ENCODE results near the gene HRH1.
"Not testable (repeated sequence)": the region's sequence is repeated elsewhere in the genome, so short reads cannot be mapped to it uniquely, and the experiment has no call there.

Gene HRH1

DNA sequence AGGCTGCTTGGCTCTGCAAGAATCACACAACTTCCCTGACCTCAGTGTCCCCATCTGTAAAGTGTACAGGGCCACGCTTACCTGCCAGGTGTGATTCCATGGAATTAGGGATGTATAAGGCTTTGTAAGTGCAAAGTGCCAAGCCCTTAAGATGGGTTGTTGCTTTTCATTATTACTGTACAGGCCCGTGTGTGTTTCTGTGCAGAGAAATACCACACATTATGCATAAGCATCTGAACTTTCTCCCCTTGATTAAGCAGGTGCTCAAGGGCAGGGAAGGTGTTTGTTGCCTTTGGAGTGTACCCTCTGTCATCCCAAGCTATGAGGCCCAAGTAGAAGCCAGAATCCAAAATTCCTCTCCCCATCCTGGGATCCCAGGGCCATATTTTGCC lies 13.6 kb upstream of the HRH1 start:
- DNase-seq (ENCODE audit: low read depth) = no peak

GRCh38 chr3:11143476-11143875 lies 10.8 kb upstream of the HRH1 start:
- no peak for DNase-seq (ENCODE audit: low read depth)

DNA sequence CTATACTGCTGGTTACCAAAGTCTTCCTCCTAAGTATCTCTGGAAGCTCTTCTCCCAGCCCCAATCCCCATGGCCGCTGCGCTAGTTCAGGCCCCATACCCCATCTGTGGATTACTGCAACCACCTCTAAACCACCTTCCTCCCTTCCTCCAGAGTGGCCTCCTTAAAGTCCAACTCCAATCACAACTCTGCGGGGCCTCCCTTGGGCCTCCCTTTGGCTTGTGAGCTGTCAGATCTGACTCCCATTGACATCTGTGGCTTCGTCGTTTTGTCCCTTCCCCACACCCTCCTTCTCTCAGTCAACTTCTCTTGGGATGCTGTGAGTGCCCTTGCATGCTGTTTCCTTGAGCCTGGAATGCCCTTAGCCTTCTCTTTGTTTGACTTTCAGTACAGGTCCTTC lies 9.3 kb upstream of the HRH1 start:
- no peak for DNase-seq (ENCODE audit: low read depth)

DNA sequence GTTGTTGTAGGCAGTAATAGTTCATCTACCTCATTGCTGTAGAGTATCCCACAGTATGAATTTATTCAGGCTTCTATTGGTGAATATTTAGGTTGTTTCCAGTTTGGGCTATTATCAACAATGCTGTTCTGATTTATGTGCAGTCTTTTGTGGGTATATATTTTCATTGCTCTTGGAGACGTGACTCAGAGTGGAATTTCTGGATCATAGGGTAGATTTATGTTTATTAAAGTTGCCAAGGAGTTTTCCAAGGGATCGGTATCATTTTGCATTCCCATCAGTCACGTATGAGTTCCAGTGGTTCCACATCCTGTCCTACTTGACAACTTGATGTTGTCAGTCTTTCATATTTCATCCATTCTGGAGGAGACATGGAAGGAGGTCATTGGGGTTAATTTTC lies 8.4 kb upstream of the HRH1 start:
- no peak for DNase-seq (ENCODE audit: low read depth)

DNA sequence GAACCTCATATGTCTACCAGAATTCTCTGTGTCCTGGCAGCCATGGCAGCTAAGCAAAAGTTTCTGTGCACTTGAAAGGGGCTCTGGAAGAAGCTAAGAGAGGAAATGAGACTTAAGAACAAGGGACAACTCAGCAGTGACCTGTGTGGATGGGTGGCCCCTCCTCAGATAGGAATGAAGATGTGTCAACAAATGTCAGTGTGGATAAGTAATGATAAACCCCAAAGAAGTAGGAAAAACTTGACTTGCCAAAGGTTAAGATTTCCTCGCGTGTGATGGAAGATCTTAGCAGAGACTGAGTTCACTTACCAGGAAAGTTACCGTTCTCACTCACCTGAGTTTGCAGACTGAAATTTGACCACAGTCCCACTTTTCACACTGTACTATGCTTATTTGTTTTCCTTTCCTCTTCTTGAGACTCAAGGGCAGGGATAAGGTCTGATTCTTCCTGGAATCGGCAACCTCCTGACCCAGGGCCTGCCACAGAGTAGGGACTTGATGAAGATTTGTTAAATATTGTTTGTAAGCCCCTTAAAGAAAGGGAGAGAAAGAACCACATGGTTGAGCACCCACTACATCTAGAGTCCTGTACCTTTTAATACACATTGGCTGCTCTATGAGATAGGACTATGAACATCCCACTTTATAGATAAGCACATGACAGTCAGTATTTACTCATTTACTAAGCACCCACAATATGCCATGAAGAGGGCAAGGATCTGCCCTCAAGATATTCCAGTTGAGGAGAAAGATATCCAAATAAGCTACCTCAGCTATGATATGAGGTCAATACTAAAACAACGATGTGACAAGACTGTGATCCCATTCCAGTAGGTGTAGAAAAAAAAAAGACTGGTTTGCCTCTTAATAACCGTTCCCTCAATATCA lies 7.3 kb upstream of the HRH1 start:
- no peak for DNase-seq (ENCODE audit: low read depth)

GRCh38 chr3:11150256-11150655 lies 4.0 kb upstream of the HRH1 start:
- DNase-seq (ENCODE audit: low read depth) = no peak

DNA sequence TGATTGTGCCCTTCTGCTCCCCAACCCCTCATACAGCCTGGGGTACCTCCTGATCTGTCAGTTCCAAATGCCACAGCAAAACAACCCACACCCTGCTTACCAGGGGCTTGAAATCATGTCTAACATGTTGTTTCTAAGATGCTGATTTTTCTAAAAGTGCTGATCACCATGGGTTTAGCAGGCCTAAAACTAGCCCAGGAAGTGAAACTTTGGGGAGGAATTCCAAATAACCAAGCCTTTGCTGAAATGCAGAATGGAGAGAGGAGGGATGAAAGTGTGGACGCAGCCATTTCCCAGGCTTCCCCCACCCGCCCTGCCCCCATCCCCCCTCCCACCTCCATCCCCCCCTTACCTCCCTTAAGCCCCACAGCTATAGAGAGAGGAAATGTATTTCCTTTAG lies 2.0 kb upstream of the HRH1 start:
- no peak for DNase-seq (ENCODE audit: low read depth)

DNA sequence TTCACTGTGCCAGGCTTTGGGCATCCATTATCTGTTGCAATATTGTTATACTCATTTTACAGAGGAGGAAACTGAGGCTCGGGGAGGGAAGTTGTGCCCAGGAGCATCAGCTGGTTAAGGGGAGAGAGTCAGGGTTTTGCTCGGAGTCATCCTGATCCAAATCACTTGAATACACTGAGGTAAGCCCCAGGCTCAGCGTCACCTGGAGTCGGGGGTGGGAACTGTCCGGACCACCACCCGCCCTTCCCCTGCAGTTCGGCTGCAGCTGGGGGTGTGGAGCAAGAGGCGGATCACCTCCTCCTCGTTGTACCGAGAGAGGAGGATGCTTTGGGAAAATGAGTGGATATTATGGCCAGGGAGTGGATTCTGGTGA lies 646 bp downstream of the HRH1 start:
- no peak for DNase-seq (ENCODE audit: low read depth)

DNA sequence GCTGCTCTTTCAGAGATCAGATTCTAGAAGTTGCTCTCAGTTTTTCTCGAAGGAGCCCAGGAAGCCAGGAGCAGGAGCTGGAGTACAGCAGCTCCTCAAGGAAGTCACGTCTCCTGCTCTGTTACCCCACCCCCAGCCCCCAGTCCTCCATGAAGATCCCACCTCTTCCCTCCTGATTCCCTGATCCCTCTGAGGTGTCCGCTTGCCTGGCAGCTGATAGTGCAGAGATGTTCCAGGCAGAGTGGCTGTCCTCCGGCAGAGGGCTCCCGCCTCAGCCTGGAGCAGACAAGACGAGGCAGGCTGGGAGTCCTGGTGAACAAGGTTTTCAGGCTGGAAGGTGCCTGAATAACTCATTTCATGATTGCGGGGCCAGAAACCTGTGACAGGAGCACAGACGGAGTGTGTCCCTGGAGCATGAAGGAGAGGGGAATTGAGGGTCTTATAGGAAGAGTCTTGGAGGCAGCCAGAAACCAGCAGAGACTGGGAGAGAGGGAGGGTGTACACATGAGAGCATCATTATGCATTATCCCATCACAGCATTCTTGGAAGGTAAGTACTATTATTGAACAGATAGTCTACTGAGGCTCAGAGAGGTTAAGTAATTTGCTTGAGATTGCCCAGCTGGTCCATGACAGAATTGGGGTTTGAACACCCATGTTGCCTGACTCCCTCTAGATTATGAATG lies 1.2 kb downstream of the HRH1 start:
- DNase-seq (ENCODE audit: low read depth) = no peak

DNA sequence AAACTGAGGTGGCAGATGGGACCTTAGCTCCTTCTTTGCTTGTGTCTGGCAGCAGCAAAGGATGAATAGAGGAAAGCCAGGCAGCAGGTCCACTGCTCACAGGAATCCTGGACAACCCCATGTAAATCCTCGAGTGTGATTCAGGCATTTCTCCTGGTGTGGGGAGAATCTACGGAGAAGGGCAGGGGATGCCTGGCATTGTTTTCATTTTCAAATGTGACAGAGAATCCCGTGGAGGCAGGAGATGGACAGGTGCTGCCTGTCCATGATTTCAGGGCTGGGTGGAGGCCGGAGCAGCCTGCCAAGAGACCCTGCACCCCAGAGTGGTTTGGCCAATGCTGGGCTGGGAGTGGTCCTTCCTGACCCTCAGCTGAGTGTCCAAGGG lies 1.7 kb downstream of the HRH1 start:
- no peak for DNase-seq (ENCODE audit: low read depth)

DNA sequence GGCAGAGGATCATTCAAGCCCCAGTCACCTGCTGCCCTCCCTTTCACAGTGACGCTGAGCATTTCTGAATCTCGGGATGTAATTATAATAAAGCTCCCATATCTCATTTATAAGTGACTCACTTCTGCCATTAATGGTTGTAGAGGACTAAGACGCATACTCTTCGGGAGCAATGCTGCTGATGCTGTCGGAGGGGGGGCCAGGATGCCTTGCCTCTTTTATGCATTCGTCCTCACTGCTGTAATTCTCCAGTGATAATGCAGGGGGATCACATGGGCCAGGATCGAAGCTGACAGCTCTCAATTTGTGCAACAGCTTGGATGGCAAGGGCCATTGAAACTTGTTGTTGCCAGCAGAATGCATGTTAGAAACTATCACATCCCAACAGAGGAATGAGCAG lies 3.1 kb downstream of the HRH1 start:
- DNase-seq (ENCODE audit: low read depth) = no peak

DNA sequence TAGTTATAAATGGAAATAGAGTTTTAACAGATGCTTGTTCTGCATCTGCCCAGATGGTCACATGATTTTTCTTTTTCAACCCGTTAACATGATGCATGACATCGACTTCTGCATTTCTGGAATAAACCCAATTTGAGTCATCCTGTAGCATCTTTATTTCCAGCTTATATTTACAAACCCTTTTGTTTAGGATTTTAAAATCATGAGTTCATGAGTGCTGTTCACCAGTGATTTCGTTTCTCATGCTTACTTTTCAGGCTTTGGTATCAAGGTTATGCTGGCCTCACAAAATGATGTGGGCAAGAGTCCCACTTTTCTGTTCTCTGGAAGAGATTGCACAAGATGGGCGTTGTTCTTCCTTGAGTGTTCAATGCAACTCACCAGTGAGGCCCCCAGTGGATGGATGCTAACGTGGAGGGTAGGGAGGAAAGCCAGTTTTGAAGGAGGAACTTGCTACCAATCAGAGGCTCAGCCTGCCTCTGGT lies 5.2 kb downstream of the HRH1 start:
- no peak for DNase-seq (ENCODE audit: low read depth)

DNA sequence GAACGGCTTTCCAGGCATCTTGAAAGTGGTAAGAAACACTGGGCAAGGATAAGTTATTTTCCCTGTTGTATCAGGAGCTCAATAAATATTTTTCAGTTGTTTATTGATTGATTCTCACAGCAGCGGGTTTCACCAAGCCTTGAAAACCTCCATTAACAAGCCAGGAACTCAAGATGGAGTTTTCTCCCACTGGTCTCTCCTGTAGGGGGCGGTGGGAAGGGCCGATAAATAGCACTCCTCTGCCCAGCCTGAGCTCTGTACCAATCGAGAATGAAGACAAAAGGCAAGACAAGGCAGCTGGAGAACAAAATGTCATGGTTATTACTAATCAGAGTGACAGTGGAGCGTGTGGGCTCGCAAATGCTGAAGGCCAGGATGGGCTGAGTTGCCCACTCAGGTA lies 7.4 kb downstream of the HRH1 start:
- no peak for DNase-seq (ENCODE audit: low read depth)

GRCh38 chr3:11162401-11163345 lies 8.4 kb downstream of the HRH1 start:
- no peak for DNase-seq (ENCODE audit: low read depth)

GRCh38 chr3:11164607-11165006 lies 10.3 kb downstream of the HRH1 start:
- no peak for DNase-seq (ENCODE audit: low read depth)

GRCh38 chr3:11165476-11165875 lies 11.2 kb downstream of the HRH1 start:
- no peak for DNase-seq (ENCODE audit: low read depth)

DNA sequence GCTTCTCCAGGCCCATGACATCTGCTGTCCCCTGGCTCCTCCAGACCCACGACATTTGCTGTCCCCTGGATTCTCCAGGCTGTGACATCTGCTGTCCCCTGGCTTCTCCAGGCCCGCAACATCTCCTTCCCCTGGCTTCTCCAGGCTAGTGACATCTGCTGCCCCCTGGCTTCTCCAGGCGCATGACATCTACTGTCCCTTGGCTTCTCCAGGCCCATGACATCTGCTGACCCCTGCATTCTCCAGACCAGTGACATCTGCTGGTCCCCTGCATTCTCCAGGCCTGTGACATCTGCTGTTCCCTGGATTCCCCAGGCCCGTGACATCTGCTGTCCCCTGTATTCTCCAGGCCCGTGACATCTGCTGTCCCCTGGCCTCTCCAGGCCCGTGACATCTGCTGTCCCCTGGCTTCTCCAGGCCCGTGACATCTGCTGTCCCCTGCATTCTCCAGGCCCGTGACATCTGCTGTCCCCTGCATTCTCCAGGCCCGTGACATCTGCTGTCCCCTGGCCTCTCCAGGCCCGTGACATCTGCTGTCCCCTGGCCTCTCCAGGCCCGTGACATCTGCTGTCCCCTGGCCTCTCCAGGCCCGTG lies 12.6 kb downstream of the HRH1 start:
- not testable (repeated sequence) for DNase-seq (ENCODE audit: low read depth)

- DNase-seq (ENCODE audit: low read depth) = no peak
Observed at GRCh38 chr3:11167590-11167989, 13.3 kb downstream of the HRH1 start.

- no peak for DNase-seq (ENCODE audit: low read depth)
Observed at GRCh38 chr3:11168406-11168805, 14.1 kb downstream of the HRH1 start.

GRCh38 chr3:11168881-11169805 lies 14.8 kb downstream of the HRH1 start:
- DNase-seq (ENCODE audit: low read depth) = no peak
